Calu3 (cell line): ENCODE results near the gene PCDHGA3. TPM values are rescaled to one million over a fixed set of nuclear protein-coding genes. Genes with fewer than 3 reads are reported as not detected.

Experiments used
- BruUV-seq: library from RNA; stranded (reverse); fragments of 400-500 nt; replicated peaks from 2 replicates; lab custom pipeline; 2021; lab: Mats Ljungman, UMichigan
- CTCF ChIA-PET: fragments of 300-600 bp; sonication (Branson Sonifier 250); formaldehyde crosslinking; loops from one replicate; lab custom pipeline; 2022; ENCODE audit warnings: antibody characterized with exemption; lab: Charles Lee
- DNase-seq: peaks from one replicate; pipeline ENCODE4 v3.0.0; 2022
- H3K27ac Mint-ChIP-seq: one replicate; pipeline ENCODE4 v1.8.0; 2022; ENCODE audit warnings: mixed read lengths; ENCODE audit not compliant: unreplicated experiment
- H3K27me3 Mint-ChIP-seq: one replicate; pipeline ENCODE4 v1.8.0; 2022; ENCODE audit warnings: mixed read lengths; ENCODE audit not compliant: unreplicated experiment
- H3K36me3 Mint-ChIP-seq: one replicate; pipeline ENCODE4 v1.8.0; 2022; ENCODE audit warnings: mild to moderate bottlenecking, moderate library complexity, mixed read lengths; ENCODE audit not compliant: insufficient read depth, unreplicated experiment
- H3K4me1 Mint-ChIP-seq: one replicate; pipeline ENCODE4 v1.8.0; 2022; ENCODE audit warnings: mild to moderate bottlenecking, low read depth, mixed read lengths; ENCODE audit not compliant: unreplicated experiment
- H3K4me3 Mint-ChIP-seq: one replicate; pipeline ENCODE4 v1.8.0; 2022; ENCODE audit warnings: mild to moderate bottlenecking, low read depth, moderate library complexity, mixed read lengths; ENCODE audit not compliant: unreplicated experiment
- H3K9me3 Mint-ChIP-seq: one replicate; pipeline ENCODE4 v1.8.0; 2022; ENCODE audit warnings: low read depth, mixed read lengths; ENCODE audit not compliant: unreplicated experiment
- intact Hi-C: fragments of 100-400 bp; cut with micrococcal nuclease; formaldehyde crosslinking; loops from one replicate; pipeline ENCODE4 v1.10.0; 2022; ENCODE audit not compliant: unreplicated experiment
- total RNA-seq: library from RNA; stranded (reverse); gene quantifications from 2 replicates; pipeline ENCODE4 v1.2.3, GENCODE V29; 2022
- TF ChIP-seq, protein P1 (sequence below): fragments of 200-600 bp; IDR thresholded peaks from one replicate; pipeline ENCODE4 v1.8.0; 2022; ENCODE audit warnings: antibody characterized with exemption; ENCODE audit not compliant: unreplicated experiment

Gene PCDHGA3
- total RNA-seq, 1 experiment from 2014 or later, result not detected

DNA sequence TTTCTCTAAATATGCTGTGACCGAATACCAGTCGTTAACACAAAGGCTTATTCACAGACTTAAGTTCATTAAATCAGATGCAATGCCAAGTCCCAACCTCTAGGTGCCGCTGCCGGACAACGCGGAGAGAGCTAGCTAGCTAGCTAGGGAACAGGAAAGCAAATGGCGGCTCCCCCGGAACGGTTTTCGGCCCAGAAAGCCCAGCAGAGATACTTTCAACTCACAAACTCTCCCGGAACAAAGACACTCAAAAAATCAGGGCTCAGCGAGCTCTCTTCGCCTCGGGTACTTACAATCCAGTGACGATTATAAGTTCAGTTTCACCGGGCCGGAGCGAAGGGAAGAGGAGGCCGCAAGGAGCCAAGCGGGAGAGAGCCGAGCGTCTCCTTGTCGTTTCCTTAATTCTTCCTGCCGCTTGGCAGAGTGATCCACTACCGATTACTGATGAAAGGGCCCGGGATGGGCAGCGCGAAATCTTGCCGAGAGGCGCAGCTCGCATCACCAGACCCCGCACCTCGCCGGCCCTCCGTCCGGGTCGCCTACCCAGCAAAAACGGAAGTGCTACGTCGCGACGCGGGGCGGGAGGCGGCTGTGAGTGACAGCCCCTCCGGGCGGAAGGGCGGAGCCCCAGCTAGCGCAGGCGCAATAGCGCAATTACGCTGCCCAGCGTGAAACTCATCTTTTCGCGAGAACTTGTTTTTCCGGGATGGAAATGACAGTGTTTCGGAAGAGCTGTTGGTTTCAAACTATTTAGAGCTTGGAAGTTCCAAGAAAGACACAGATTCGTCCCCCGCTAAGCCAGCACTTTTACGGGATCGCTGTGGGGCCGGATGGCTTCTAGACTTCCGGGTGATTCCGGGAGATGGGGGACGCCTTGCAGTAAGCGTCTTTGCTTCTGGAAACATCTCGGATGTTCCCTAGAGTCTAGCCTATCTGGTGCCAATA lies 23.1 kb upstream of the PCDHGA3 start, which contains the start of gene TAF7:
Gene TAF7, minus strand, starts transcription at position 560 of the 945 bp plus-strand sequence. CDS start 740 bp downstream, outside the sequence.
- TSS peak; percentile 79 for BruUV-seq
- H3K36me3 Mint-ChIP-seq, result peaks cover 60% of the 10 kb centered on the region
- H3K27ac Mint-ChIP-seq, result peak within 1 kb of the TSS; percentile 100

DNA sequence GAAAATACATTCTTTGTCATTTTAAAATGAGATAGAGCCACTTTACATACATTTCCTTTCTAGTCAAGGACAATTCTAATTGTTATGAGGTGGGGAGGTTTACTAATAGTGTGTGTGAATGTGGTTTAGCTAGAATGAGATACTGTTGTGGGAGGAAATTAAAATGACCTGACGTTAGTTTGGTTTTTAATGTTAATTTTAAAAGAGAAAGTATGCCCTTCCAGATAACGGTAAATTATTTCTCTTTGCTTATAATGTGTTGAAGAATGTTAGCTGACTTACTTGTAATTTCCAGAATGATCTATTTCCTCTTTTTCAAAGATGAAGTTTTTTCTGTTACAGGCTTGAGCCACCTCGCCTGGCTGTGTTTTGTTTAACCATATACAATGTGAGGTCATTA lies 21.4 kb upstream of the PCDHGA3 start:
- no TSS peak for BruUV-seq
- CTCF ChIA-PET, result no interaction called here
- Mint-ChIP-seq H3K36me3 (peaks cover 44% of the 10 kb centered on the region), H3K27me3 (no peaks in the 10 kb centered on the region), H3K27ac (no peak overlapping the region), H3K4me3 (no peak overlapping the region), H3K9me3 (peaks cover 17% of the 10 kb centered on the region), H3K4me1 (peaks cover 8% of the 10 kb centered on the region)
- no peak for DNase-seq
- TF ChIP-seq, protein P1, sequence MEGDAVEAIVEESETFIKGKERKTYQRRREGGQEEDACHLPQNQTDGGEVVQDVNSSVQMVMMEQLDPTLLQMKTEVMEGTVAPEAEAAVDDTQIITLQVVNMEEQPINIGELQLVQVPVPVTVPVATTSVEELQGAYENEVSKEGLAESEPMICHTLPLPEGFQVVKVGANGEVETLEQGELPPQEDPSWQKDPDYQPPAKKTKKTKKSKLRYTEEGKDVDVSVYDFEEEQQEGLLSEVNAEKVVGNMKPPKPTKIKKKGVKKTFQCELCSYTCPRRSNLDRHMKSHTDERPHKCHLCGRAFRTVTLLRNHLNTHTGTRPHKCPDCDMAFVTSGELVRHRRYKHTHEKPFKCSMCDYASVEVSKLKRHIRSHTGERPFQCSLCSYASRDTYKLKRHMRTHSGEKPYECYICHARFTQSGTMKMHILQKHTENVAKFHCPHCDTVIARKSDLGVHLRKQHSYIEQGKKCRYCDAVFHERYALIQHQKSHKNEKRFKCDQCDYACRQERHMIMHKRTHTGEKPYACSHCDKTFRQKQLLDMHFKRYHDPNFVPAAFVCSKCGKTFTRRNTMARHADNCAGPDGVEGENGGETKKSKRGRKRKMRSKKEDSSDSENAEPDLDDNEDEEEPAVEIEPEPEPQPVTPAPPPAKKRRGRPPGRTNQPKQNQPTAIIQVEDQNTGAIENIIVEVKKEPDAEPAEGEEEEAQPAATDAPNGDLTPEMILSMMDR, result no peak
- intact Hi-C loops, result no loop called here

More for the DNA sequence above, 23.1 kb upstream of the PCDHGA3 start, which contains the start of gene TAF7:
- H3K4me3 Mint-ChIP-seq, result peak within 1 kb of the TSS; percentile 100
- intact Hi-C loops, result loop anchor here (2.0 kb wide), 1 partner anchor 238 kb away; no protein-coding TSS in a partner anchor
- peaks cover 8% of the 10 kb centered on the region for H3K4me1 Mint-ChIP-seq
- peak; percentile 96 for DNase-seq
- peaks cover 18% of the 10 kb centered on the region for H3K9me3 Mint-ChIP-seq
- CTCF ChIA-PET, result interaction anchor here (0.6 to 2.3 kb wide), 8 partner anchors 10 to 247 kb away, joined by 3 to 8 read pairs (median 5); partner anchors contain the start of genes PCDHB14, PCDHGA1 and PCDHGA9
- TF ChIP-seq, protein P1, result peak; percentile 86
- H3K27me3 Mint-ChIP-seq, result no peaks in the 10 kb centered on the region

DNA sequence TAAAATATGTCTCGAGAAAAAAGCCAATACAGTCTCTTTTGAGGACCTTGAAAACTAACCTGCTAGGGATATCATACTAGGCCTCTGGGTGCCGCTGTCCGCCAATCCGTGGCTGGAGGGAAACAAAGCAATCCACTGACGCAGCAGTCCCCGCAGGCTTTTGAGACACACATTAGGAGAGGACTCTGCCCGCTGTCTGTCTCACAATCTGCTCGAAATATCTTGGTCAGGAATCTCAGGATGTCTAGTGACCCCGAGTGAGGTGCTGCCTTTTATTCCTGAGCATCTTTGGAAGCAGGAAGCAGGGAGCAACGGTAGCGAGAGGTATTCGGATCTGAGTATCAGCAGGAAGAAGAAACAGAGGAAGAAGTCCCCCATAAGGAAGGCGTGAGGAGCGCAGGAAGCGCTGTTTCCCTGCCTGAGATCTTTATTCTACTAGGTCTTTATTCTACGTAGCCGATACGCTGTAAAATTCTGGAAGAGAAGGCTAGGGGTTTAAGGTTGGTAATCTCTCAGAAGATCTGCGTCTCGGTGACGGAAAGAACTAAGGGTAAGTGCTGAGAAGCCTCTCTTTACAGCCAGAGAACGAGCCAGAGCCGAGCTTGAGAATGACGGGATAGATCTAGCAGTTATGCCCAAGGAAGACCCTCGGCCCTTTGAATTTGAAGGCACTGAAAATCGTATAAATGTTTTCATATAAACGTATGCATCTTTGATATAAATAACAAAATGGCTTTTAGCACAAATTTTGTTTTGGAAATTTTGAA lies 17.4 kb upstream of the PCDHGA3 start:
- Mint-ChIP-seq H3K27me3 (no peaks in the 10 kb centered on the region), H3K36me3 (peaks cover 6% of the 10 kb centered on the region), H3K4me3 (no peak overlapping the region), H3K9me3 (peaks cover 10% of the 10 kb centered on the region), H3K27ac (no peak overlapping the region), H3K4me1 (no peaks in the 10 kb centered on the region)
- DNase-seq, result no peak
- CTCF ChIA-PET, result interaction anchor here (0.7 kb wide), 1 partner anchor 158 kb away, joined by 4 read pairs; no protein-coding TSS in a partner anchor
- intact Hi-C loops, result no loop called here
- TF ChIP-seq, protein P1, result no peak
- BruUV-seq, result no TSS peak

DNA sequence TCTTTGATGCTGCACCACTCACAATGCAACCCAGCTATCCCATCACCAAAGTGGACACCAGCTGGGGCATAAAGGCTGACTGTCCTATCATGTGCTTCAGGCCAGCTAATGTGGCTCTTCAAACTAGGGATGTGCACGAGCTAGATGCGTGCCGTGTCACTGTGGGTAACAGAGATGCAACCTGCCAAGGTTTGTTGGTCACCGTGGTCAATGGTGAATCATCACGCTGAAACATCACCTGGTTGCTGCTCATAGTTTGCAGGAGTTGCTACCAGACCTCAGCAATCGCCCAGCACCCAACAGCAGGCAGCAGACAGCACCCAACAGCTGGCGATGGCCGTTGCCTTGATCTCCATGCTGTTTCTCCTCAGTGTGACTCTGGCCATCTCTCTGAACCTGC lies 15.4 kb upstream of the PCDHGA3 start:
- H3K4me3 Mint-ChIP-seq, result no peak overlapping the region
- BruUV-seq, result no TSS peak
- peaks cover 8% of the 10 kb centered on the region for H3K9me3 Mint-ChIP-seq
- TF ChIP-seq, protein P1, result no peak
- no peaks in the 10 kb centered on the region for H3K36me3 Mint-ChIP-seq
- no peaks in the 10 kb centered on the region for H3K27me3 Mint-ChIP-seq
- intact Hi-C loops, result no loop called here
- DNase-seq, result no peak
- CTCF ChIA-PET, result interaction anchor here (0.9 kb wide), 1 partner anchor 10 kb away, joined by 3 read pairs; the partner anchor contains the start of gene PCDHGA2
- H3K4me1 Mint-ChIP-seq, result no peaks in the 10 kb centered on the region
- H3K27ac Mint-ChIP-seq, result no peak overlapping the region
